GM06990 (cell line): ENCODE results near the gene SEMA4G.

ENCODE experiments used
- DNase-seq: peaks from one replicate; pipeline ENCODE4 v3.0.0-alpha.2; 2011; ENCODE audit not compliant: insufficient read length; ENCODE audit errors: extremely low read depth
- H3K27me3 ChIP-seq: replicated peaks from 2 replicates; pipeline ENCODE4 v1.6.0; 2011; ENCODE audit warnings: low read length; ENCODE audit not compliant: control insufficient read depth, insufficient read depth
- H3K36me3 ChIP-seq: 2 replicates; pipeline ENCODE4 v1.5.1; 2011; ENCODE audit warnings: low read length; ENCODE audit not compliant: control insufficient read depth, insufficient read depth
- H3K4me3 ChIP-seq: replicated peaks from 2 replicates; pipeline ENCODE4 v1.5.1; 2011; ENCODE audit warnings: low read depth, mild to moderate bottlenecking, control low read depth, low read length
- TF ChIP-seq, protein P1 (sequence below): IDR thresholded peaks from 2 replicates; pipeline ENCODE4 v1.5.1; 2011; ENCODE audit warnings: low read length, control low read depth, mild to moderate bottlenecking, inconsistent platforms; ENCODE audit not compliant: insufficient read depth, poor library complexity, severe bottlenecking

Gene SEMA4G

GRCh38 chr10:100934084-100934659 lies 35.1 kb upstream of the SEMA4G start:
- no peaks in the 10 kb centered on the region for H3K27me3 ChIP-seq
- DNase-seq, result no peak
- H3K36me3 ChIP-seq, result peaks cover 5% of the 10 kb centered on the region
- TF ChIP-seq, protein P1, sequence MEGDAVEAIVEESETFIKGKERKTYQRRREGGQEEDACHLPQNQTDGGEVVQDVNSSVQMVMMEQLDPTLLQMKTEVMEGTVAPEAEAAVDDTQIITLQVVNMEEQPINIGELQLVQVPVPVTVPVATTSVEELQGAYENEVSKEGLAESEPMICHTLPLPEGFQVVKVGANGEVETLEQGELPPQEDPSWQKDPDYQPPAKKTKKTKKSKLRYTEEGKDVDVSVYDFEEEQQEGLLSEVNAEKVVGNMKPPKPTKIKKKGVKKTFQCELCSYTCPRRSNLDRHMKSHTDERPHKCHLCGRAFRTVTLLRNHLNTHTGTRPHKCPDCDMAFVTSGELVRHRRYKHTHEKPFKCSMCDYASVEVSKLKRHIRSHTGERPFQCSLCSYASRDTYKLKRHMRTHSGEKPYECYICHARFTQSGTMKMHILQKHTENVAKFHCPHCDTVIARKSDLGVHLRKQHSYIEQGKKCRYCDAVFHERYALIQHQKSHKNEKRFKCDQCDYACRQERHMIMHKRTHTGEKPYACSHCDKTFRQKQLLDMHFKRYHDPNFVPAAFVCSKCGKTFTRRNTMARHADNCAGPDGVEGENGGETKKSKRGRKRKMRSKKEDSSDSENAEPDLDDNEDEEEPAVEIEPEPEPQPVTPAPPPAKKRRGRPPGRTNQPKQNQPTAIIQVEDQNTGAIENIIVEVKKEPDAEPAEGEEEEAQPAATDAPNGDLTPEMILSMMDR, result peak; percentile 49
- H3K4me3 ChIP-seq, result no peak overlapping the region

DNA sequence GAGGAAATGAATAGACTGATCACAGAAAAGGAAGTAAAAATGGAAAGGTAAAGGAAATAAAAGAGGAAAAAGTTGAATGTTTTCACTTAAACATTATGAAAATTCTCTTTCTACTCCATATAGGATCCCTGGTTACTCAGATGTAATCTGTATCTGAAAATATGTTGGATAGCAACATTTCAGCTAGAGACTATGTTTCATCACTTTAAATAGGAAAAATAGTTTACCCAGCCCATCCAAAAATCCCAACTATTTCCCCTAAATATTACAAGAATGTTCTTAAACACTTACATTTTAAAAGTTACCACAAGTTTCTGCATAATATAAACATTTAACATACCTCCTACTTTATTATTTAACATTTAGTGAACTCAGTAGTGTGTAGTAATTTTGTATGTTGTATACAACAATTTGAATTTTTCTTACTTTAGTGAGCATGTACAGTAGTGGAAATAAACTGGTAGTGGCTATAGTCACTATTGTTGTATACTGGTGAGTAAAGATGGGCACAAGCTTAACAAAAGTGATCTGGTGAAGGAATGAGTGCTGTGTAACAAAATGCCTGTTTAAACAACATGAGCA lies 29.4 kb upstream of the SEMA4G start:
- TF ChIP-seq, protein P1, result no peak
- no peak for DNase-seq
- Histone ChIP-seq H3K27me3 (no peaks in the 10 kb centered on the region), H3K36me3 (peaks cover 7% of the 10 kb centered on the region), H3K4me3 (no peak overlapping the region)

DNA sequence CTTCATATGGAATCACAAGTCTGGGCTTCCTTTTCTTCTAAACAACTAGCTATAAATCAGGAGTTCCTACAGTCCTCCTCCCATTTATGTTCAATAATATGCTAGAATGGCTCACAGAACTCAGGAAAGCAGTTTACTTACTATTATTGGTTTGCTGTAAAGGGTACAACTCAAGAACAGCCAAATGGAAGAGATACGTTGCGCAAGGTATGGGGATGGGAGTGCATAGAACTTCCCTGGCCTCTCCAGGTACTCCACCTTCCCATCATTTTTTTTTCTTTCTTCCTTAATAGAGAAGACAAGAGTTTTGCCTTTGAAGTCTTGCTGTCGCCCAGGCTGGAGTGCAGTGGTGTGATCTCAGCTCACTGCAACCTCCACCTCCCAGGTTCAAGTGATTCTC lies 27.1 kb upstream of the SEMA4G start:
- TF ChIP-seq, protein P1, result no peak
- Histone ChIP-seq H3K27me3 (no peaks in the 10 kb centered on the region), H3K36me3 (peaks cover 6% of the 10 kb centered on the region), H3K4me3 (no peak overlapping the region)
- no peak for DNase-seq

DNA sequence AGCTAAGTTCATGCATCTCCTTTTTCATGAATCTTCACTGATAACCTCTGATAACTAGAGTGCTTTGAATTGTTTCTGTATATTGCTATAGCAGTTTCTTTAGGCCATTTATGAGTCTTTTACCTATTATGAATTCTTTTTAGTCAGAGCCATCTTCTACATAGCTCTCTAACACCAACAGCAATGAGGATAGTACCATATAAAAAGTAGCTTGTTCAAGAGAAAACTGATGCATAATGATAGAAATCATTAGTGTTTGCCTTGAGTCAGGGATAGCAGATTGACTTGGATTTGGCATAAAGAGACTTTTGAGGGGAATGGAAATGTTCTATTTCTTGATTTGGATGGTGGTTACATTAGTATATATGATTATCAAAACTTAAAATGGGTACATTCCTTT lies 25.8 kb upstream of the SEMA4G start:
- Histone ChIP-seq H3K27me3 (no peaks in the 10 kb centered on the region), H3K4me3 (no peak overlapping the region), H3K36me3 (peaks cover 5% of the 10 kb centered on the region)
- TF ChIP-seq, protein P1, result no peak
- no peak for DNase-seq

DNA sequence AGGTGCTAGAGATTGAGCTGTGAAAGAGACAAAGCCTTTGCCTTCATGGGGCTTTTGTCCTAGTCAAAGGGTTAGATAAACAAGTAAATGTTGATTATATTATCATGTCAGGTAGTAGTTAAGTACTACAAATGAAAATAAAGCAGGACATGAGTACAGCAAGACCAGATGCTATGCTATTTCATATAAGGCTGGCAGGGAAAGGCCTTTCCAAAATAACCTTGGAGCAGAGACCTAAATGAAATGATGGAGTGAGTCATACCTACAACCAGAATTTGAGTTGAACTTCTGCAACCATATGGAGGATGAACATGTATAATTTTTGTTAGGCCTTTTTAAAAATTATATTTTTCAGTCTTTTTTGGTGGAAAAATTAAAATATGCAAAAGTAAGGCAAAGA lies 23.6 kb upstream of the SEMA4G start:
- TF ChIP-seq, protein P1, result no peak

GRCh38 chr10:100948916-100949315 lies 20.4 kb upstream of the SEMA4G start:
- Histone ChIP-seq H3K36me3 (peaks cover 5% of the 10 kb centered on the region), H3K27me3 (no peaks in the 10 kb centered on the region), H3K4me3 (no peak overlapping the region)
- TF ChIP-seq, protein P1, result no peak
- DNase-seq, result no peak

More for the DNA sequence above, 23.6 kb upstream of the SEMA4G start:
- no peaks in the 10 kb centered on the region for H3K27me3 ChIP-seq
- H3K4me3 ChIP-seq, result no peak overlapping the region
- H3K36me3 ChIP-seq, result peaks cover 4% of the 10 kb centered on the region
- DNase-seq, result no peak
